Stomach (tissue), 9 donors: ENCODE results near the gene C9orf72. TPM values are rescaled to one million over a fixed set of nuclear protein-coding genes. Genes with fewer than 3 reads are reported as not detected.

ENCODE experiments used
- DNase-seq, 2 donors: peaks; one replicate each; pipeline versions ENCODE4 v3.0.0 to v3.0.0-alpha.2; 2013 to 2019
- H3K27ac ChIP-seq, 5 donors: fragments of 200-600 bp in 4 of 5; sonication (generic) in 4 of 5; one replicate each; pipeline ENCODE4 v1.5.1; 2013 to 2019; ENCODE audit warnings: mild to moderate bottlenecking in 1 of 5, moderate library complexity in 1 of 5
- H3K27me3 ChIP-seq, 3 donors: fragments of 200-600 bp; sonication (generic); one replicate each; pipeline ENCODE4 v1.5.1; 2017 to 2019; ENCODE audit warnings: mixed run types in 1 of 3
- H3K36me3 ChIP-seq, 4 donors: fragments of 200-600 bp; sonication (generic); 1 replicate in 3 of 4; 2 replicates in 1 of 4; pipeline ENCODE4 v1.5.1; 2016 to 2019
- H3K4me1 ChIP-seq, 4 donors: fragments of 200-600 bp; sonication (generic); one replicate each; pipeline ENCODE4 v1.5.1; 2016 to 2019
- H3K4me3 ChIP-seq, 4 donors: fragments of 200-600 bp; sonication (generic) in 3 of 4; one replicate each; pipeline ENCODE4 v1.5.1; 2016 to 2019; ENCODE audit warnings: mild to moderate bottlenecking in 1 of 4
- H3K9me3 ChIP-seq, 4 donors: fragments of 200-600 bp; sonication (generic); one replicate each; pipeline ENCODE4 v1.5.1; 2016 to 2019
- CTCF ChIP-seq, 7 experiments: fragments of 450-650 bp in 4 of 7; fragments of 200-600 bp in 3 of 7; sonication (generic) in 3 of 7; IDR thresholded peaks; one replicate each; pipeline ENCODE4 v1.5.1; 2016 to 2019; ENCODE audit warnings: antibody characterized with exemption in 7 of 7, control low read depth in 2 of 7, mild to moderate bottlenecking in 1 of 7
- EP300 ChIP-seq: sonication (generic); formaldehyde crosslinking; IDR thresholded peaks from one replicate; pipeline ENCODE4 v1.6.1; 2017; ENCODE audit warnings: antibody characterized with exemption
- POLR2A ChIP-seq, 4 donors: fragments of 450-650 bp; IDR thresholded peaks; one replicate each; pipeline ENCODE4 v1.6.1; 2016; ENCODE audit warnings: antibody characterized with exemption in 4 of 4, control low read depth in 2 of 4, mild to moderate bottlenecking in 1 of 4, moderate library complexity in 1 of 4
- POLR2AphosphoS5 ChIP-seq, 3 donors: sonication (generic); formaldehyde crosslinking; IDR thresholded peaks; one replicate each; pipeline ENCODE4 v1.6.1; 2016; ENCODE audit warnings: antibody characterized with exemption in 3 of 3
- WGBS, 5 donors: extraction: QIAGEN DNeasy Blood & Tissue Kit in 3 of 5; methylation state at CpG; one replicate each; pipeline versions ENCODE4 v1.1.5 to v1.1.7; 2013 to 2018; 5-methylcytosine and 5-hydroxymethylcytosine counted together
- intact Hi-C: fragments of 100-400 bp; cut with DNase I; formaldehyde crosslinking; loops from one replicate; pipeline ENCODE4 v1.15.1; 2023; ENCODE audit warnings: low total_unique reads
- polyA plus RNA-seq, 3 donors: library from polyadenylated mRNA; stranded (reverse); fragments of 200-250 nt; gene quantifications; one replicate each; pipeline ENCODE4 v1.2.3, GENCODE V29; 2013
- total RNA-seq, 5 donors: library from RNA; depleted of rRNA; stranded (reverse); fragments of >200 nt; gene quantifications; one replicate each; pipeline versions ENCODE4 v1.1.0 to v1.2.3, GENCODE V29; 2014 to 2016
- donor health status: healthy with polysubstance abuse.
- donor health status: Bipolar disorder and iron deficiency.
- donor health status: healthy.

C9orf72 gene
- total and polyA plus RNA-seq, 8 donors, result 2.6 to 69.9 (median 9.1) TPM

GRCh38 chr9:27554712-27555111, 18.6 kb downstream of the C9orf72 start:
- H3K4me1 ChIP-seq, result no peaks in the 10 kb centered on the region
- no peak for TF ChIP-seq POLR2A (IDR thresholded peaks at IDR 0.05)
- TF ChIP-seq CTCF (IDR thresholded peaks at IDR 0.05), result no peak
- no peak for TF ChIP-seq EP300
- TF ChIP-seq POLR2AphosphoS5 (IDR thresholded peaks at IDR 0.05), result no peak
- WGBS, 5 donors, result 90 to 97% (median 94%) methylated on average over 1 of the region's 1 CpG
- peaks cover 21 to 100% (median 90%) of the 10 kb centered on the region in 4 donors for H3K36me3 ChIP-seq
- no peaks in the 10 kb centered on the region for H3K27me3 ChIP-seq
- intact Hi-C loops, result no loop called here
- H3K27ac ChIP-seq, result no peak overlapping the region
- DNase-seq, result no peak
- H3K4me3 ChIP-seq, result no peak overlapping the region
- H3K9me3 ChIP-seq, result no peaks in the 10 kb centered on the region

- Histone ChIP-seq H3K27me3 (no peaks in the 10 kb centered on the region), H3K9me3 (no peaks in the 10 kb centered on the region), H3K4me1 (peaks cover 0 to 9% (median 3%) of the 10 kb centered on the region in 4 donors), H3K36me3 (peaks cover 14 to 77% (median 65%) of the 10 kb centered on the region in 4 donors), H3K4me3 (no peak overlapping the region), H3K27ac (no peak overlapping the region)
- no peak for TF ChIP-seq POLR2AphosphoS5 (IDR thresholded peaks at IDR 0.05)
- no peak for TF ChIP-seq POLR2A (IDR thresholded peaks at IDR 0.05)
- TF ChIP-seq EP300, result no peak
- no peak for TF ChIP-seq CTCF (IDR thresholded peaks at IDR 0.05)
- intact Hi-C loops, result no loop called here
- 69 to 81% (median 73%) methylated on average over 4 of the region's 4 CpGs for WGBS, 5 donors
- peak in 1 of 2 donors; percentile 62 for DNase-seq
Measured at GRCh38 chr9:27549196-27549755, 24.0 kb downstream of the C9orf72 start.

- WGBS, 5 donors, result 37 to 47% (median 41%) methylated on average over 10 of the region's 10 CpGs
- peaks cover 18 to 72% (median 55%) of the 10 kb centered on the region in 4 donors for H3K36me3 ChIP-seq
- peak in 1 of 2 donors; percentile 73 for DNase-seq
Measured at GRCh38 chr9:27548055-27548741, 25.1 kb downstream of the C9orf72 start.

GRCh38 chr9:27545471-27545870, 27.8 kb downstream of the C9orf72 start:
- H3K4me1 ChIP-seq, result peaks cover under 1 to 24% (median 6%) of the 10 kb centered on the region in 4 donors
- H3K4me3 ChIP-seq, result no peak overlapping the region
- H3K9me3 ChIP-seq, result no peaks in the 10 kb centered on the region
- intact Hi-C loops, result no loop called here
- no peaks in the 10 kb centered on the region for H3K27me3 ChIP-seq
- TF ChIP-seq CTCF (IDR thresholded peaks at IDR 0.05), result no peak
- no peak for TF ChIP-seq POLR2A (IDR thresholded peaks at IDR 0.05)
- no peak for TF ChIP-seq POLR2AphosphoS5 (IDR thresholded peaks at IDR 0.05)
- no peak for TF ChIP-seq EP300
- DNase-seq, result no peak
- H3K36me3 ChIP-seq, result peaks cover 10 to 45% (median 29%) of the 10 kb centered on the region in 4 donors
- 90 to 96% (median 95%) methylated on average over 3 of the region's 3 CpGs for WGBS, 5 donors
- H3K27ac ChIP-seq, result no peak overlapping the region

More at GRCh38 chr9:27548055-27548741, 25.1 kb downstream of the C9orf72 start:
- intact Hi-C loops, result no loop called here
- Histone ChIP-seq H3K27me3 (no peaks in the 10 kb centered on the region), H3K27ac (peak overlapping the region in 1 of 5 donors; percentile 39), H3K4me1 (peaks cover 0 to 9% (median 3%) of the 10 kb centered on the region in 4 donors), H3K9me3 (no peaks in the 10 kb centered on the region), H3K4me3 (no peak overlapping the region)
- no peak for TF ChIP-seq EP300
- peak in 1 of 3 donors; percentile 17 for TF ChIP-seq POLR2AphosphoS5 (IDR thresholded peaks at IDR 0.05)
- TF ChIP-seq CTCF (IDR thresholded peaks at IDR 0.05), result peak in 5 of 7 experiments; percentile 1 to 58 (median 37)
